Pancreas (tissue), 10 donors: ENCODE data around the gene TFIP11. TPM values are rescaled to one million over a fixed set of nuclear protein-coding genes. Genes with fewer than 3 reads are reported as not detected.

Source experiments
- ATAC-seq, 4 donors: fragments of 200-7000 bp; cut with Tn5 transposase; one replicate each; pipeline versions ENCODE4 v1.8.0 to v1.9.1; 2020; ENCODE audit warnings: mild to moderate bottlenecking in 4 of 4, moderate library complexity in 4 of 4
- DNase-seq, 6 donors: peaks; one replicate each; pipeline ENCODE4 v3.0.0-alpha.2; 2020
- FAIRE-seq: peaks from 2 replicates; lab custom pipeline; 2012; peaks lifted over from hg19 to GRCh38; lab: Jason Lieb, UNC
- H3K27ac ChIP-seq, 4 donors: fragments of 200-600 bp; sonication (generic); 1 replicate in 3 of 4; 2 replicates in 1 of 4; pipeline versions ENCODE4 v1.5.0 to v1.8.0; 2020
- H3K27me3 ChIP-seq, 4 donors: fragments of 200-600 bp; one replicate each; pipeline ENCODE4 v1.8.0; 2021
- H3K36me3 ChIP-seq, 3 donors: fragments of 200-600 bp; sonication (generic) in 1 of 3; one replicate each; pipeline versions ENCODE4 v1.5.0 to v1.8.0; 2020 to 2021
- H3K4me1 ChIP-seq, 3 donors: fragments of 200-600 bp; one replicate each; pipeline ENCODE4 v1.8.0; 2021
- H3K4me3 ChIP-seq, 4 donors: fragments of 200-600 bp; sonication (generic) in 2 of 4; one replicate each; pipeline versions ENCODE4 v1.5.0 to v1.8.0; 2020 to 2021
- H3K9me3 ChIP-seq, 4 donors: fragments of 200-600 bp; one replicate each; pipeline ENCODE4 v1.8.0; 2021
- WGBS, 2 donors: extraction: QIAGEN DNeasy Blood & Tissue Kit; methylation state at CpG; one replicate each; pipeline ENCODE4 v1.1.7; 2013; 5-methylcytosine and 5-hydroxymethylcytosine counted together
- intact Hi-C, 3 donors: fragments of 100-400 bp; cut with DNase I; formaldehyde crosslinking; loops; one replicate each; pipeline versions ENCODE4 v1.11.1 to v1.14.2; 2022
- polyA plus RNA-seq, 2 donors: library from polyadenylated mRNA; stranded (reverse); fragments of 200-250 nt; gene quantifications; one replicate each; pipeline ENCODE4 v1.2.3, GENCODE V29; 2013
- total RNA-seq, 6 donors: library from RNA; stranded (reverse); fragmentation: NEBNext Ultra II Directional in 4 of 6; extraction: Animal tissue kit (Norgen Biotek cat#: 25700) in 4 of 6; gene quantifications; one replicate each; pipeline versions ENCODE4 v1.2.1 to v1.2.4, GENCODE V29; 2021 to 2023
- TF ChIP-seq, protein P1 (sequence below), 4 donors: fragments of 200-600 bp; sonication (generic) in 3 of 4; IDR thresholded peaks; one replicate each; pipeline versions ENCODE4 v1.5.0 to v1.8.0; 2021; ENCODE audit warnings: antibody characterized with exemption in 4 of 4
- donor health status: healthy with polysubstance abuse.
- donor health status: DM: no; HTN: no; CAD: no; lungs with moderate emphysema.
- donor health status: DM: no; HTN: no; CAD: no.
- donor health status: control.
- donor health status: control.
- donor health status: Bipolar disorder and iron deficiency.
- donor health status: DM: yes; HTN: yes; CAD: no.
- donor health status: DM: no; HTN: no; CAD: no.
- donor health status: DM: no; HTN: no; CAD: no.
- donor health status: DM: yes; HTN: yes; CAD: no.

Gene TFIP11
- total and polyA plus RNA-seq, 8 donors, result 11.0 to 26.7 (median 17.6) TPM

DNA sequence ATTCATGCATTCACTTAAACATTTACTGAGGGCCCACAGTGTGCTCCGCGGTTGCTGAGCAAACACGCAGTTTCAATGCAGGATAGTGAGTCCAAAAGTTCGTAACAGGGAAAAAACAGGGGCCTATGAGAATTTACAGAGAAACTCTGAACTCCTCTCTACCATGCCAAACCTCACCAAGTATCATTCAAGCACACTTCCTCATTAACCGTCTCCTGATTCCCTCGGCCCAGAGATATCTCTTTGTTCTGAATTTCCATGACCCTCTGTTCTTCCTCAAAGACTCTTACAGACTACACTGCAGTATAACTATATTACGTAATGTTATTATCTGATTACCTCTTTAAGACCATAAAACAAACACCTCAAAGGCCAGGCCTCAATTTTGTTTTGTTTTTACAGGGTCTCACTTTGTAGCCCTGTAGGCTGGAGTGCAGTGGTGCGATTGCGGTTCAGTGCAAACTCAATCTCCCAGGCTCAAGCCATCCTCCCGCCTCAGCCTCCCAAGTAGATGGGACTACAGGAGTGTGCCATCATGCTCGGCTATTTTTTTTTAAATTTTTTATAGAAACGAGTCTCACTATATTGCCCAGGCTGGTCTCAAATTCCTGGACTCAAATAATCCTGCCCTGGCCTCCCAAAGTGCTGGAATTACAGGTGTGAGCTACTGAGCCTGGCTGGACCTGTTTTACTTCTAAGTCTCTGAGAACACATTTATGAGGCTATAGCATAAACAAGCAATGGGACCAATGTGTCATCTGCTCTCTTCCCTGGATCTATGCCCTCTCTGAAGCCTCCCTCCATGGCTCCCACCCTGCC is 32.3 kb downstream of the TFIP11 start:
- H3K4me1 ChIP-seq, result peaks cover 15 to 39% (median 17%) of the 10 kb centered on the region in 3 donors
- intact Hi-C loops, result loop anchor here in 1 of 3 donors (10.0 kb wide), 1 partner anchor 175 kb away; the partner anchor contains the start of gene MIAT
- no peaks in the 10 kb centered on the region for H3K9me3 ChIP-seq
- peak overlapping the region in 2 of 4 donors; percentile 22 to 26 for H3K4me3 ChIP-seq
- H3K27ac ChIP-seq, result peak overlapping the region; percentile 42 to 74 (median 57)
- no peaks in the 10 kb centered on the region for H3K27me3 ChIP-seq
- TF ChIP-seq, protein P1, sequence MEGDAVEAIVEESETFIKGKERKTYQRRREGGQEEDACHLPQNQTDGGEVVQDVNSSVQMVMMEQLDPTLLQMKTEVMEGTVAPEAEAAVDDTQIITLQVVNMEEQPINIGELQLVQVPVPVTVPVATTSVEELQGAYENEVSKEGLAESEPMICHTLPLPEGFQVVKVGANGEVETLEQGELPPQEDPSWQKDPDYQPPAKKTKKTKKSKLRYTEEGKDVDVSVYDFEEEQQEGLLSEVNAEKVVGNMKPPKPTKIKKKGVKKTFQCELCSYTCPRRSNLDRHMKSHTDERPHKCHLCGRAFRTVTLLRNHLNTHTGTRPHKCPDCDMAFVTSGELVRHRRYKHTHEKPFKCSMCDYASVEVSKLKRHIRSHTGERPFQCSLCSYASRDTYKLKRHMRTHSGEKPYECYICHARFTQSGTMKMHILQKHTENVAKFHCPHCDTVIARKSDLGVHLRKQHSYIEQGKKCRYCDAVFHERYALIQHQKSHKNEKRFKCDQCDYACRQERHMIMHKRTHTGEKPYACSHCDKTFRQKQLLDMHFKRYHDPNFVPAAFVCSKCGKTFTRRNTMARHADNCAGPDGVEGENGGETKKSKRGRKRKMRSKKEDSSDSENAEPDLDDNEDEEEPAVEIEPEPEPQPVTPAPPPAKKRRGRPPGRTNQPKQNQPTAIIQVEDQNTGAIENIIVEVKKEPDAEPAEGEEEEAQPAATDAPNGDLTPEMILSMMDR (IDR thresholded peaks at IDR 0.05), result no peak
- peaks cover 0 to 13% (median 0%) of the 10 kb centered on the region in 3 donors for H3K36me3 ChIP-seq
- 31 to 34% methylated on average over 12 of the region's 12 CpGs for WGBS, 2 donors
- ATAC-seq (peak in 2 of 4 donors; percentile 20 to 25), DNase-seq (no peak), FAIRE-seq (no peak)

DNA sequence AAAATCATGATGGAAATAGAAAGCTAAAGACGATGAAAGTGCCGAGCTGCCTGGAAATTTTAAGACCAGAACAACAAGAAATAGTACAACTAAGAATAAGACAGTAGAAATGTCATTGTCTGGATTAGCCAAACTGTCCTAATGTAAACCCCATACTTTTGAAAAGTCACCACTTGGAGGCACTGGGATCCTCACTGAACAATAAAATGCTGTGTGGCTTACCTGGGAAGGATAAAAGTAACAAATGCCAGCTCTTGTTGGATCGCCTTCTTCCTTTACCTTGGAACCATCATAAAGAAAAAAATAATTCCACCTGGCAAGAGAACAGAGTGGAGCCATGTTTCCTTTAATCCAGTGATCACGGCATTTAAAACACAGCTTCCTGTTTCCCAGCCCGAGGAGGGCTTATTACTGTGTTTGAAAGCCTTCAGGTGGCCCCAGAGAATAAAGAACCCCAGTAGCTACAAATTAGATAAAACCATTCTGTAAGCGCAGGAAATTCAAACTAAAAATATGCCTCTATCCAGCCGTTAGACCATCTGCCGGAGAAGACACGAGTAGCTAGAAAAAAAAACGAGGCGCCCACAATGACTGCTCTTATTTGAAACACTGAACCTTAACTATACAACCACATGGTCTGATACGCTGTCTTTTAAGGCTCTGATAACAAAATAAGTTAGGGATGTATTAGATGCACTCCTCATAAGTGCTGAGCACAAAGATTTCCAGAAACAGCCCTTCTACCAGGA is 33.1 kb downstream of the TFIP11 start:
- Histone ChIP-seq H3K9me3 (no peaks in the 10 kb centered on the region), H3K4me3 (peak overlapping the region in 2 of 4 donors; percentile 22 to 26), H3K36me3 (peaks cover 0 to 13% (median 0%) of the 10 kb centered on the region in 3 donors), H3K27ac (peak overlapping the region; percentile 42 to 74 (median 57)), H3K27me3 (no peaks in the 10 kb centered on the region), H3K4me1 (peaks cover 9 to 31% (median 17%) of the 10 kb centered on the region in 3 donors)
- DNase-seq, result no peak
- TF ChIP-seq, protein P1 (IDR thresholded peaks at IDR 0.05), result no peak
- WGBS, 2 donors, result 28 to 32% methylated on average over 12 of the region's 12 CpGs
- no peak for FAIRE-seq
- peak in 2 of 4 donors; percentile 2 to 12 for ATAC-seq
- intact Hi-C loops, result no loop called here

DNA sequence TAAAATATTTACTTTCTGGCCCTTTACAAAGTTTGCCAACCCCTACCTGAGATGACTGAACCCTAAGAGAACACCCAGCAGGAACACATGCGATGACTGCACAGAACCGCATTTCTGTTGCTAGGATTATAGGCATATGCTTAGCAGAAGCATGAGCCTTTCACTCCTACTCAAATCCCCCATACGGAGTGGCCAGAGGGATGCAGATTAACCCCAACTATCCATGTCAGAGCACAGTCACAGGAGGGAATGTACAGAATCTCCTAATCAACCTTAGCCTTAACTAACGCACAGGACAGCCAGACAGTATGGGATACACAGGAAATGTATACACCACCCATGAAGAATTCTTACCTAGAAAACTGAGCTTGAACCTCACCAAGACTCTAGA is 34.9 kb downstream of the TFIP11 start:
- no peak overlapping the region for H3K4me3 ChIP-seq
- TF ChIP-seq, protein P1 (IDR thresholded peaks at IDR 0.05), result no peak
- peaks cover 7 to 23% (median 12%) of the 10 kb centered on the region in 3 donors for H3K4me1 ChIP-seq
- H3K27me3 ChIP-seq, result no peaks in the 10 kb centered on the region
- FAIRE-seq, result no peak
- H3K27ac ChIP-seq, result no peak overlapping the region
- intact Hi-C loops, result no loop called here
- no peak for ATAC-seq
- peaks cover 0 to 30% (median 2%) of the 10 kb centered on the region in 3 donors for H3K36me3 ChIP-seq
- WGBS, 2 donors, result 40 to 45% methylated on average over 4 of the region's 4 CpGs
- H3K9me3 ChIP-seq, result no peaks in the 10 kb centered on the region
- DNase-seq, result no peak

DNA sequence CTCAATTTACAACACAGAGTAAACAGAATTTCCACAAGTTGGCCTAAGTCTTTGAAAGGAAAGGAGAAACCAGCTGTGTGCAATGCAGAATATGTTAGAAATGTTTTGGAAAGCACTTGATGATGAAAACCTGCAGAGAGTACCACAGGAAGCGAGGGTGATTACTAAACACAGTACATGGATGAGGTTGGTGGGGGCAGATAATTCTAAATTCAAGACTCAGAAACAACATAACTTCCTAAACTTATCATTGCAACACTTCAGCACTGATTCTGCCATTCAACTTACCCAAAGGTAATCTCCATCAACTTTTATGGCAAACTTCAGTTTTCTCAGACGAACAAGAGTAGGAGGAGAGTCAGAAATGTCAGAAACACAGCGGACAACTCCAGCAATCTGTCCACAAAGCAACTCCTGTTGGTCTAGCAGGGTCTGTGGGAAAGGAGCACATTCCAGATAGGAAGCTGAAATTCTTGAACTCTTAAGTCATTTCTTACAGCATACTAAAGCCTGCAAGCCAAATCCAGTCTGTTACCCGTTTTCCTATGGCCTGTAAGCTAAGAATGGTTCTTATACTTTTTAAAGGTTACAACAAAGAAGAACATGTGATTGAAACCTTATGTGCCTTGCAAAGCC is 35.5 kb downstream of the TFIP11 start:
- H3K9me3 ChIP-seq, result no peaks in the 10 kb centered on the region
- FAIRE-seq (no peak), DNase-seq (no peak), ATAC-seq (no peak)
- TF ChIP-seq, protein P1 (IDR thresholded peaks at IDR 0.05), result no peak
- peaks cover 7 to 18% (median 12%) of the 10 kb centered on the region in 3 donors for H3K4me1 ChIP-seq
- 89 to 92% methylated on average over 4 of the region's 4 CpGs for WGBS, 2 donors
- no peak overlapping the region for H3K27ac ChIP-seq
- H3K27me3 ChIP-seq, result no peaks in the 10 kb centered on the region
- H3K36me3 ChIP-seq, result peaks cover 0 to 35% (median 7%) of the 10 kb centered on the region in 3 donors
- intact Hi-C loops, result no loop called here
- H3K4me3 ChIP-seq, result no peak overlapping the region
